Neuronal stem cell (in vitro differentiated cells): ENCODE measurements around the gene TTC39C. TPM values are rescaled to one million over a fixed set of nuclear protein-coding genes. Genes with fewer than 3 reads are reported as not detected.

Source experiments
- small RNA-seq: library from polyadenylated mRNA; stranded (forward); fragments of <200 nt; extraction: miRNeasy Mini kit (QIAGEN cat#:217004); gene quantifications from one replicate; pipeline ENCODE3, GENCODE V24; 2013; ENCODE audit not compliant: insufficient read depth

TTC39C gene

Small RNA genes within 50 kb of the gene (small RNA-seq; reads per million reads assigned to genes)
- gene RF00017: not detected
- gene RNA5SP452: 193 reads per million, percentile 97 among the genes with 10 or more reads in this experiment
- gene RNU5A-6P: not detected
